SK-N-SH (cell line): ENCODE data around the gene IL12RB1. TPM values are rescaled to one million over a fixed set of nuclear protein-coding genes. Genes with fewer than 3 reads are reported as not detected.
"Not testable (repeated sequence)": the region's sequence is repeated elsewhere in the genome, so short reads cannot be mapped to it uniquely, and the experiment has no call there.

Source experiments
- CTCF ChIA-PET: fragments of 300-600, 350-600 bp; formaldehyde crosslinking; extraction: SDS; loops from one replicate; lab custom pipeline; 2021; lab: Yijun Ruan, JAX
- POLR2A ChIA-PET: fragments of 350-600 bp; sonication (Branson Sonifier 250); formaldehyde crosslinking; extraction: SDS; loops from one replicate; lab custom pipeline; 2020; ENCODE audit warnings: antibody characterized with exemption, inconsistent platforms; lab: Yijun Ruan, JAX
- DNase-seq: peaks from one replicate; pipeline ENCODE4 v3.0.0; 2012
- H2AFZ ChIP-seq: fragments of 200-600 bp; sonication (generic); 2 replicates; pipeline ENCODE4 v1.8.1; 2016; ENCODE audit warnings: antibody characterized with exemption, mild to moderate bottlenecking, low read depth
- H3F3A ChIP-seq: fragments of 200-600 bp; sonication (generic); replicated peaks from 2 replicates; pipeline ENCODE3; 2016; ENCODE audit warnings: antibody characterized with exemption, mild to moderate bottlenecking; ENCODE audit not compliant: insufficient read depth
- H3K27ac ChIP-seq, 2 experiments: fragments of 200-500 bp in 1 of 2; fragments of 200-600 bp in 1 of 2; sonication (Bioruptor generic) in 1 of 2; sonication (generic), shearing (Covaris generic) in 1 of 2; 2 replicates each; pipeline versions ENCODE4 v1.5.1 to v1.6.1; 2014 to 2016; ENCODE audit warnings: low read depth in 2 of 2, inconsistent platforms in 1 of 2, low read length in 1 of 2, mild to moderate bottlenecking in 1 of 2, mixed read lengths in 1 of 2
- H3K27me3 ChIP-seq: fragments of 200-600 bp; sonication (generic), shearing (Covaris generic); 2 replicates; pipeline ENCODE4 v1.6.1; 2016; ENCODE audit warnings: mixed run types; ENCODE audit not compliant: insufficient read depth
- H3K36me3 ChIP-seq, 2 experiments: fragments of 200-500 bp in 1 of 2; fragments of 200-600 bp in 1 of 2; sonication (Bioruptor generic) in 1 of 2; sonication (generic) in 1 of 2; replicated peaks in 1 of 2; 2 replicates each; pipeline versions ENCODE3 to v1.5.1; 2014 to 2016; ENCODE audit warnings: low read length in 1 of 2, mild to moderate bottlenecking in 1 of 2; ENCODE audit not compliant: insufficient read depth in 2 of 2, control insufficient read depth in 1 of 2
- H3K4me1 ChIP-seq, 2 experiments: fragments of 200-500 bp in 1 of 2; fragments of 200-600 bp in 1 of 2; sonication (Bioruptor generic) in 1 of 2; sonication (generic), shearing (Covaris generic) in 1 of 2; 2 replicates each; pipeline versions ENCODE4 v1.5.1 to v1.6.1; 2014 to 2016; ENCODE audit warnings: low read depth in 1 of 2, low read length in 1 of 2, mixed run types in 1 of 2; ENCODE audit not compliant: insufficient read depth in 2 of 2, control insufficient read depth in 1 of 2
- H3K4me2 ChIP-seq: fragments of 200-600 bp; sonication (generic), shearing (Covaris generic); 2 replicates; pipeline ENCODE4 v1.6.1; 2017; ENCODE audit warnings: mixed run types
- H3K4me3 ChIP-seq, 2 experiments: fragments of 200-500 bp in 1 of 2; fragments of 200-600 bp in 1 of 2; sonication (Bioruptor generic) in 1 of 2; sonication (generic), shearing (Covaris generic) in 1 of 2; 2 replicates each; pipeline versions ENCODE4 v1.5.1 to v1.8.1; 2014 to 2016; ENCODE audit warnings: low read depth in 2 of 2, inconsistent platforms in 1 of 2, low read length in 1 of 2, mild to moderate bottlenecking in 1 of 2, mixed read lengths in 1 of 2, moderate library complexity in 1 of 2
- H3K79me2 ChIP-seq: fragments of 200-600 bp; sonication (generic); 2 replicates; pipeline ENCODE4 v1.8.1; 2017; ENCODE audit warnings: mild to moderate bottlenecking; ENCODE audit not compliant: insufficient read depth
- H3K9ac ChIP-seq: fragments of 200-600 bp; sonication (generic); 2 replicates; pipeline ENCODE4 v1.6.1; 2017; ENCODE audit warnings: mixed run types
- H3K9me2 ChIP-seq: fragments of 200-600 bp; sonication (generic); 2 replicates; pipeline ENCODE4 v1.6.1; 2017; ENCODE audit warnings: mixed run types
- H3K9me3 ChIP-seq: fragments of 200-600 bp; sonication (generic); 2 replicates; pipeline ENCODE4 v1.6.1; 2017; ENCODE audit warnings: mixed run types, mild to moderate bottlenecking, moderate library complexity
- H4K20me1 ChIP-seq: fragments of 200-600 bp; sonication (generic); 2 replicates; pipeline ENCODE4 v1.6.1; 2017; ENCODE audit warnings: mild to moderate bottlenecking, mixed run types; ENCODE audit not compliant: insufficient read depth
- CHD2 ChIP-seq: fragments of 150-350 bp; IDR thresholded peaks from 2 replicates; pipeline ENCODE4 v1.6.1; 2018; ENCODE audit warnings: low read length; ENCODE audit not compliant: partially characterized antibody
- FOSL2 ChIP-seq: IDR thresholded peaks from 2 replicates; pipeline ENCODE4 v1.4.0; 2012; ENCODE audit warnings: low read depth, mild to moderate bottlenecking, moderate library complexity, borderline replicate concordance
- JUND ChIP-seq: IDR thresholded peaks from 2 replicates; pipeline ENCODE4 v1.4.0; 2012
- MXI1 ChIP-seq: IDR thresholded peaks from 2 replicates; pipeline ENCODE4 v1.6.1; 2012; ENCODE audit warnings: mild to moderate bottlenecking, low read depth, low read length, improper control_type of control experiment
- NFIC ChIP-seq: IDR thresholded peaks from 2 replicates; pipeline ENCODE4 v1.4.0; 2012; ENCODE audit warnings: borderline replicate concordance
- PBX3 ChIP-seq: IDR thresholded peaks from 2 replicates; pipeline ENCODE4; 2012
- SIN3A ChIP-seq: IDR thresholded peaks from 2 replicates; pipeline ENCODE4 v1.6.1; 2012; ENCODE audit warnings: low read depth, mild to moderate bottlenecking, low read length, moderate library complexity, borderline replicate concordance
- TAF1 ChIP-seq: IDR thresholded peaks from 2 replicates; pipeline ENCODE4 v1.6.1; 2012; ENCODE audit warnings: low read depth, mild to moderate bottlenecking, low read length, moderate library complexity, borderline replicate concordance
- TCF12 ChIP-seq: IDR thresholded peaks from 2 replicates; pipeline ENCODE4 v1.4.0; 2012
- ZBTB33 ChIP-seq: IDR thresholded peaks from 2 replicates; pipeline ENCODE4 v1.4.0; 2012; ENCODE audit warnings: low read depth, borderline replicate concordance
- WGBS: methylation state at CpG from one replicate; pipeline ENCODE4 v1.1.6; 2017; ENCODE audit warnings: low lambda C conversion rate; 5-methylcytosine and 5-hydroxymethylcytosine counted together
- polyA plus RNA-seq, 3 experiments: library from polyadenylated mRNA; depleted of rRNA; stranded (reverse); fragments of >200 nt; gene quantifications; 2 replicates each; pipeline ENCODE4 v1.2.3, GENCODE V29; 2012

Gene IL12RB1
- polyA plus RNA-seq, 1 of the 3 experiments (the other 2 are of a cell fraction) = 0.02 TPM

GRCh38 chr19:18031401-18031800 is 55.3 kb downstream of the IL12RB1 start:
- CTCF ChIA-PET = interaction anchor here (0.6 to 1.3 kb wide), 3 partner anchors 21 to 25 kb away, joined by 3 read pairs; no protein-coding TSS in a partner anchor
- 95% methylated on average over 4 of the region's 5 CpGs for WGBS
- not testable (repeated sequence) for H2AFZ ChIP-seq

GRCh38 chr19:18029617-18030338 is 57.0 kb downstream of the IL12RB1 start:
- Histone ChIP-seq H3K27ac (no peak overlapping the region), H3F3A (peaks cover 3% of the 10 kb centered on the region), H3K36me3 (no peaks in the 10 kb centered on the region), H3K9me3 (no peaks in the 10 kb centered on the region), H3K9ac (no peak overlapping the region), H3K27me3 (no peaks in the 10 kb centered on the region), H3K4me1 (peaks cover 6 to 7% of the 10 kb centered on the region in 2 experiments; a peak in 3 of 4 replicates), H3K4me3 (no peak overlapping the region), H3K4me2 (no peak overlapping the region), H4K20me1 (no peaks in the 10 kb centered on the region), H3K9me2 (no peaks in the 10 kb centered on the region), H2AFZ (no peak overlapping the region), H3K79me2 (no peaks in the 10 kb centered on the region)
- TF ChIP-seq SIN3A (0 out of 2 replicates have a peak, but pooled peaks have one; percentile 50), PBX3 (peak; percentile 19; the same call in 1 of the 2 replicates), TCF12 (peak; percentile 57; the same call in 1 of the 2 replicates), TAF1 (no peak), FOSL2 (peak; percentile 22; the same call in 1 of the 2 replicates), CHD2 (peak; percentile 47), MXI1 (0 out of 2 replicates have a peak, but pooled peaks have one; percentile 33), JUND (no peak; the same call in 1 of the 2 replicates), NFIC (peak; percentile 43; the same call in 1 of the 2 replicates), ZBTB33 (no peak)
- POLR2A ChIA-PET = no interaction called here
- WGBS = 14% methylated on average over 7 of the region's 8 CpGs
- CTCF ChIA-PET = interaction anchor here (1.1 to 2.2 kb wide), 4 partner anchors 19 to 30 kb away, joined by 4 to 10 read pairs (median 6); partner anchors contain the start of gene ARRDC2
- peak; percentile 66 for DNase-seq

More at GRCh38 chr19:18031401-18031800, 55.3 kb downstream of the IL12RB1 start:
- H3K4me3 ChIP-seq, H3K9ac ChIP-seq, H3K9me2 ChIP-seq, H3K36me3 ChIP-seq, H3K4me1 ChIP-seq, H3K27me3 ChIP-seq, H3K79me2 ChIP-seq, H4K20me1 ChIP-seq, H3F3A ChIP-seq, DNase-seq, H3K9me3 ChIP-seq, POLR2A ChIA-PET, H3K27ac ChIP-seq, H3K4me2 ChIP-seq: not testable (repeated sequence)
